OCI-LY1 (cell line): ENCODE measurements around the gene ENTPD3.

ENCODE experiments used
- H2AFZ ChIP-seq: fragments of 200-600 bp; sonication (generic), shearing (Covaris generic); 2 replicates; pipeline ENCODE4 v1.6.0; 2014; ENCODE audit warnings: antibody characterized with exemption, mild to moderate bottlenecking, low read length
- H3F3A ChIP-seq: fragments of 200-600 bp; sonication (generic), shearing (Covaris generic); 2 replicates; pipeline ENCODE4 v1.6.0; 2014; ENCODE audit warnings: mild to moderate bottlenecking, antibody characterized with exemption, low read length, moderate library complexity; ENCODE audit not compliant: insufficient read depth
- H3K27ac ChIP-seq: fragments of 200-600 bp; sonication (generic); 2 replicates; pipeline ENCODE4 v1.5.1; 2014; ENCODE audit warnings: low read length, mixed run types, mild to moderate bottlenecking, low read depth; ENCODE audit not compliant: poor library complexity, severe bottlenecking
- H3K27me3 ChIP-seq: fragments of 200-600 bp; sonication (generic); 2 replicates; pipeline ENCODE4 v1.6.0; 2014; ENCODE audit warnings: antibody characterized with exemption, mild to moderate bottlenecking, low read length, moderate library complexity; ENCODE audit not compliant: insufficient read depth
- H3K36me3 ChIP-seq: fragments of 200-600 bp; sonication (generic); 2 replicates; pipeline ENCODE4 v1.6.1; 2014; ENCODE audit warnings: mild to moderate bottlenecking, antibody characterized with exemption, low read length, moderate library complexity, mixed read lengths; ENCODE audit not compliant: insufficient read depth
- H3K4me1 ChIP-seq: fragments of 200-600 bp; sonication (generic); 2 replicates; pipeline ENCODE4 v1.5.1; 2014; ENCODE audit warnings: mild to moderate bottlenecking, low read length, moderate library complexity; ENCODE audit not compliant: insufficient read depth, severe bottlenecking
- H3K4me2 ChIP-seq: fragments of 200-600 bp; sonication (generic), shearing (Covaris generic); 2 replicates; pipeline ENCODE4 v1.6.1; 2014; ENCODE audit warnings: low read length
- H3K4me3 ChIP-seq: fragments of 200-600 bp; sonication (generic); 2 replicates; pipeline ENCODE4 v1.5.1; 2014; ENCODE audit warnings: low read length, low read depth, mild to moderate bottlenecking, mixed read lengths; ENCODE audit not compliant: poor library complexity, severe bottlenecking
- H3K79me2 ChIP-seq: fragments of 200-600 bp; shearing (Covaris generic); 2 replicates; pipeline ENCODE4 v1.6.1; 2016; ENCODE audit warnings: mixed run types, low read length, mixed read lengths; ENCODE audit not compliant: insufficient read depth
- H3K9ac ChIP-seq: fragments of 200-600 bp; sonication (generic), shearing (Covaris generic); 2 replicates; pipeline ENCODE4 v1.6.1; 2014; ENCODE audit warnings: mild to moderate bottlenecking, low read length, mixed read lengths
- H3K9me2 ChIP-seq: fragments of 200-600 bp; sonication (generic), shearing (Covaris generic); 2 replicates; pipeline ENCODE4 v1.6.1; 2014; ENCODE audit warnings: low read depth, mild to moderate bottlenecking, low read length, mixed read lengths
- H3K9me3 ChIP-seq: fragments of 200-600 bp; shearing (Covaris generic); 2 replicates; pipeline ENCODE4 v1.6.1; 2014; ENCODE audit warnings: low read length, mixed read lengths
- H4K20me1 ChIP-seq: fragments of 200-600 bp; sonication (generic), shearing (Covaris generic); 2 replicates; pipeline ENCODE4 v1.6.0; 2016; ENCODE audit warnings: mild to moderate bottlenecking, low read length; ENCODE audit not compliant: insufficient read depth
- CTCF ChIP-seq: fragments of 200-600 bp; sonication (generic), shearing (Covaris generic); IDR thresholded peaks from 2 replicates; pipeline ENCODE4 v1.5.1; 2017; ENCODE audit warnings: mild to moderate bottlenecking, antibody characterized with exemption, low read length, moderate library complexity, mixed read lengths
- EZH2 ChIP-seq: fragments of 200-600 bp; sonication (generic), shearing (Covaris generic); IDR thresholded peaks from 2 replicates; pipeline ENCODE4 v1.8.0; 2017; ENCODE audit warnings: borderline replicate concordance, mixed run types, mild to moderate bottlenecking, antibody characterized with exemption, low read length, moderate library complexity, mixed read lengths

ENTPD3 gene

GRCh38 chr3:40432793-40433192 is 45.8 kb downstream of the ENTPD3 start:
- H3K27me3 ChIP-seq: no peaks in the 10 kb centered on the region
- no peaks in the 10 kb centered on the region for H3K79me2 ChIP-seq
- H3K27ac ChIP-seq: no peak overlapping the region
- no peak overlapping the region for H2AFZ ChIP-seq
- H3K9ac ChIP-seq: no peak overlapping the region
- H3K4me3 ChIP-seq: no peak overlapping the region
- no peaks in the 10 kb centered on the region for H3F3A ChIP-seq
- TF ChIP-seq EZH2 (no peak), CTCF (no peak)
- no peaks in the 10 kb centered on the region for H3K4me1 ChIP-seq
- no peak overlapping the region for H3K4me2 ChIP-seq
- H4K20me1 ChIP-seq: no peaks in the 10 kb centered on the region
- H3K36me3 ChIP-seq: no peaks in the 10 kb centered on the region
- no peaks in the 10 kb centered on the region for H3K9me2 ChIP-seq
- no peaks in the 10 kb centered on the region for H3K9me3 ChIP-seq

- TF ChIP-seq EZH2: no peak
- TF ChIP-seq CTCF: no peak
- no peaks in the 10 kb centered on the region for H4K20me1 ChIP-seq
Measured at GRCh38 chr3:40437889-40438288, 50.9 kb downstream of the ENTPD3 start.

GRCh38 chr3:40445062-40445461 is 58.1 kb downstream of the ENTPD3 start:
- no peaks in the 10 kb centered on the region for H3K9me3 ChIP-seq
- H3K4me1 ChIP-seq: no peaks in the 10 kb centered on the region
- H4K20me1 ChIP-seq: no peaks in the 10 kb centered on the region
- no peak overlapping the region for H3K4me2 ChIP-seq
- H3K27me3 ChIP-seq: no peaks in the 10 kb centered on the region
- TF ChIP-seq CTCF (no peak), EZH2 (no peak)
- H3K9me2 ChIP-seq: no peaks in the 10 kb centered on the region
- no peak overlapping the region for H3K9ac ChIP-seq
- H3F3A ChIP-seq: no peaks in the 10 kb centered on the region
- no peak overlapping the region for H3K27ac ChIP-seq
- no peak overlapping the region for H3K4me3 ChIP-seq
- no peaks in the 10 kb centered on the region for H3K79me2 ChIP-seq
- no peaks in the 10 kb centered on the region for H3K36me3 ChIP-seq
- H2AFZ ChIP-seq: no peak overlapping the region

More at GRCh38 chr3:40437889-40438288, 50.9 kb downstream of the ENTPD3 start:
- H3K79me2 ChIP-seq: no peaks in the 10 kb centered on the region
- no peaks in the 10 kb centered on the region for H3K9me3 ChIP-seq
- no peaks in the 10 kb centered on the region for H3K9me2 ChIP-seq
- H3K4me1 ChIP-seq: no peaks in the 10 kb centered on the region
- H2AFZ ChIP-seq: no peak overlapping the region
- no peak overlapping the region for H3K4me3 ChIP-seq
- H3K27ac ChIP-seq: no peak overlapping the region
- no peak overlapping the region for H3K9ac ChIP-seq
- H3K36me3 ChIP-seq: no peaks in the 10 kb centered on the region
- H3K4me2 ChIP-seq: no peak overlapping the region
- no peaks in the 10 kb centered on the region for H3F3A ChIP-seq
- H3K27me3 ChIP-seq: no peaks in the 10 kb centered on the region
